NOMO-1 treated with dmso at 0.1 percent for 144 hours (cell line): Measurements from ENCODE around the gene KCNK17.

Experiments
- DNase-seq: peaks from one replicate; lab custom pipeline; 2025; ENCODE audit not compliant: unreplicated experiment; lab: John Stamatoyannopoulos, UW

The KCNK17 gene

GRCh38 chr6:39269961-39270360, 44.3 kb downstream of the KCNK17 start:
- no peak for DNase-seq

- DNase-seq, result no peak
Measured at GRCh38 chr6:39268721-39269120, 45.5 kb downstream of the KCNK17 start.

- no peak for DNase-seq
Measured at GRCh38 chr6:39268171-39268570, 46.0 kb downstream of the KCNK17 start.

- no peak for DNase-seq
Measured at GRCh38 chr6:39266782-39267355, 47.4 kb downstream of the KCNK17 start.

- DNase-seq, result no peak
Measured at GRCh38 chr6:39266375-39266774, 47.8 kb downstream of the KCNK17 start.

GRCh38 chr6:39263303-39264037, 50.7 kb downstream of the KCNK17 start:
- DNase-seq, result peak; percentile 85

GRCh38 chr6:39261751-39262150, 52.5 kb downstream of the KCNK17 start:
- DNase-seq, result no peak

- no peak for DNase-seq
Measured at GRCh38 chr6:39260953-39261352, 53.3 kb downstream of the KCNK17 start.

- DNase-seq, result no peak
Measured at GRCh38 chr6:39260456-39260855, 53.8 kb downstream of the KCNK17 start.

- no peak for DNase-seq
Measured at GRCh38 chr6:39256294-39256940, 57.8 kb downstream of the KCNK17 start.

GRCh38 chr6:39254999-39255535, 59.2 kb downstream of the KCNK17 start:
- no peak for DNase-seq

- no peak for DNase-seq
Measured at GRCh38 chr6:39251406-39251805, 62.8 kb downstream of the KCNK17 start.

GRCh38 chr6:39250507-39250906, 63.7 kb downstream of the KCNK17 start:
- no peak for DNase-seq

- DNase-seq, result no peak
Measured at GRCh38 chr6:39249278-39249677, 64.9 kb downstream of the KCNK17 start.
